ENCODE results near the gene SPRR2F.

SPRR2F gene

DNA sequence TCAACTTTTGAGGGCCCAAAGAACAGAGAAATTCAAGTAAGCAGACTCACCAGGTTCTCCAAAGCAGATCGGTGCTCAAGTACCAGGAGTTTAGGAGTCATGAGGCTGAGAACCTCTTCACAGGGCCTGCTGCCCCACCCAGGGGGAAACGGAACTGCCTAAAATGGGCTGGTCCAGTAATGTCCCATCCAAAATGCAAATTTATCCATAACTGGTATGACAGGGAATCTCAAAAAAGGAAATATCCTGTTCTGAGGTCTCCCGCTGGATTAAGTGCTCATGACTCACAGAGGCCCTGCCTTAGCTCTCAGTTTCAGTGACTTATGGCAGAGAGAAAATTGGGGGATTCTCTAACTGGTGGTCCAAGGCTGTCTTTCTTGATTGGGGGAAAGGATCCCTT is 28.1 kb upstream of the SPRR2F start:
- DNase-seq (ENCODE audit: low spot score): no peak
- Histone ChIP-seq H3K27me3 (ENCODE audit: control insufficient read depth in 3 of 3, insufficient read depth in 3 of 3, low read depth in 1 of 3, low read length in 3 of 3) (peaks cover 0 to 5% (median 0%) of the 10 kb centered on the region in 3 experiments), H2BK120ac (ENCODE audit: low read depth, low read length) (no peak overlapping the region), H3K23ac (ENCODE audit: low read depth, low read length, poor library complexity) (no peak overlapping the region), H3K4me2 (ENCODE audit: insufficient read depth, low read length, poor library complexity, severe bottlenecking) (no peak overlapping the region), H2BK5ac (ENCODE audit: low read length) (no peak overlapping the region), H2AFZ (ENCODE audit: low read length) (no peak overlapping the region), H2BK12ac (ENCODE audit: low read length) (no peak overlapping the region), H3K36me3 (replicated peaks in 1 of 2; ENCODE audit: control insufficient read depth in 2 of 2, insufficient read depth in 2 of 2, low read length in 2 of 2) (no peaks in the 10 kb centered on the region), H4K91ac (ENCODE audit: low read depth, low read length, poor library complexity) (no peak overlapping the region), H4K8ac (ENCODE audit: low read depth, low read length) (no peak overlapping the region), H2BK15ac (ENCODE audit: low read length) (no peak overlapping the region), H3K79me1 (ENCODE audit: low read depth, low read length) (no peaks in the 10 kb centered on the region), H3K4me3 (ENCODE audit: low read length in 2 of 2) (no peak overlapping the region), H3K4ac (ENCODE audit: low read length) (no peak overlapping the region), H3K4me1 (ENCODE audit: control insufficient read depth in 2 of 2, insufficient read depth in 1 of 2, low read depth in 1 of 2, low read length in 2 of 2) (no peaks in the 10 kb centered on the region), H3K18ac (ENCODE audit: low read length) (no peak overlapping the region), H3K27ac (replicated peaks; ENCODE audit: low read length) (no peak overlapping the region), H2AK5ac (ENCODE audit: low read depth, low read length) (no peak overlapping the region), H3K14ac (ENCODE audit: low read length) (no peak overlapping the region), H3K9me3 (replicated peaks in 1 of 2; ENCODE audit: control insufficient read depth in 2 of 2, insufficient read depth in 1 of 2, low read depth in 1 of 2, low read length in 2 of 2) (no peaks in the 10 kb centered on the region), H3K9ac (ENCODE audit: low read depth, low read length, poor library complexity) (no peak overlapping the region)
- WGBS, 2 donors (ENCODE audit: extremely low coverage in 2 of 2, insufficient read length in 2 of 2, insufficient replicate concordance in 1 of 2): no CpG with 5 or more reads among the region's 3 CpGs

DNA sequence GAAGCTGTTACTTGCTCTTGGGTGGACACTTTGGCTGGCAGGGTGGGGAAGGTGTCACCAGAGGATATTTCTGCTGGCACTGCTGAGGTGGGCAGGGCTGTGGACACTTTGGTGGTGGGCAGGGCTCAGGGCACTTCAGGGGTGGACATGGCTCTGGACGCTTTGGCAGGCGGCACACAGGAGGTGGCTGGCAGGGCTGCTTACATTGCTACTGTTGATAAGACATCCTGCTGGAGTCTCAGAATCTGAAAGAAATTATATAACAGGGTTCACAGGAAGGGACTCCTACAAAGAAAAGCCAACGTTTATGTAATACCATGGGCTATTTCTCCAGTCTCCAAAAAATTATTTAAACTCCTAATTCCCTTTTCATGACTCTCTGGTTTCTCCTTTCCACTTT is 27.2 kb upstream of the SPRR2F start:
- no peak overlapping the region for H3K4ac ChIP-seq (ENCODE audit: low read length)
- H2AK5ac ChIP-seq (ENCODE audit: low read depth, low read length): no peak overlapping the region
- H4K91ac ChIP-seq (ENCODE audit: low read depth, low read length, poor library complexity): no peak overlapping the region
- H3K36me3 ChIP-seq (replicated peaks in 1 of 2; ENCODE audit: control insufficient read depth in 2 of 2, insufficient read depth in 2 of 2, low read length in 2 of 2): no peaks in the 10 kb centered on the region
- no peak overlapping the region for H2AFZ ChIP-seq (ENCODE audit: low read length)
- DNase-seq (ENCODE audit: low spot score): no peak
- no peak overlapping the region for H3K4me3 ChIP-seq (ENCODE audit: low read length in 2 of 2)
- peaks cover 0 to 5% (median 0%) of the 10 kb centered on the region in 3 experiments for H3K27me3 ChIP-seq (ENCODE audit: control insufficient read depth in 3 of 3, insufficient read depth in 3 of 3, low read depth in 1 of 3, low read length in 3 of 3)
- H3K4me1 ChIP-seq (ENCODE audit: control insufficient read depth in 2 of 2, insufficient read depth in 1 of 2, low read depth in 1 of 2, low read length in 2 of 2): no peaks in the 10 kb centered on the region
- H3K4me2 ChIP-seq (ENCODE audit: insufficient read depth, low read length, poor library complexity, severe bottlenecking): no peak overlapping the region
- no peak overlapping the region for H3K27ac ChIP-seq (replicated peaks; ENCODE audit: low read length)
- H3K23ac ChIP-seq (ENCODE audit: low read depth, low read length, poor library complexity): no peak overlapping the region
- H2BK15ac ChIP-seq (ENCODE audit: low read length): no peak overlapping the region
- no peaks in the 10 kb centered on the region for H3K79me1 ChIP-seq (ENCODE audit: low read depth, low read length)
- H3K9ac ChIP-seq (ENCODE audit: low read depth, low read length, poor library complexity): no peak overlapping the region
- H3K14ac ChIP-seq (ENCODE audit: low read length): no peak overlapping the region
- H2BK120ac ChIP-seq (ENCODE audit: low read depth, low read length): no peak overlapping the region
- H2BK12ac ChIP-seq (ENCODE audit: low read length): no peak overlapping the region
- no peak overlapping the region for H2BK5ac ChIP-seq (ENCODE audit: low read length)
- H3K9me3 ChIP-seq (replicated peaks in 1 of 2; ENCODE audit: control insufficient read depth in 2 of 2, insufficient read depth in 1 of 2, low read depth in 1 of 2, low read length in 2 of 2): no peaks in the 10 kb centered on the region
- no CpG with 5 or more reads among the region's 3 CpGs for WGBS, 2 donors (ENCODE audit: extremely low coverage in 2 of 2, insufficient read length in 2 of 2, insufficient replicate concordance in 1 of 2)
- H3K18ac ChIP-seq (ENCODE audit: low read length): no peak overlapping the region
- no peak overlapping the region for H4K8ac ChIP-seq (ENCODE audit: low read depth, low read length)

DNA sequence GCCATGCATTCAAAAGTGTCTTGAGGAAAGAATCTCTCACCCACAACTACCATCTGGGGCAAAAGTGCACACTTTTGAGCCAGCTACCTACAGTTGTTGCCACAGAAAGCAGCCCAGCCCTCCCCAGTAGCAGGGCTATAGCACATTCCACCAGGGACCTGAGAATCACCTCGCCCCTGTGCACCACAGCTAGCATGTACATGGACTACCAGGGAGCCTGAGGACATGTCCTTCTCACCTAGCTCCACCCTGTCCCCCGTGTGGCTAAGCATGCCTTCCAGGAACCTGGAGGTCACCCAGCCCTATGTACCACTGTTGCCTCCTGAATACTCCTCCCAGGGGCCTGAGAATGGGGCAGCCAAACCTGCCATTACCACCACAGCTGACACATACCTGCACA is 20.4 kb upstream of the SPRR2F start:
- Histone ChIP-seq H3K4ac (ENCODE audit: low read length) (no peak overlapping the region), H3K79me1 (ENCODE audit: low read depth, low read length) (no peaks in the 10 kb centered on the region), H3K27me3 (ENCODE audit: control insufficient read depth in 3 of 3, insufficient read depth in 3 of 3, low read depth in 1 of 3, low read length in 3 of 3) (no peaks in the 10 kb centered on the region), H2AK5ac (ENCODE audit: low read depth, low read length) (peak overlapping the region; percentile 66), H3K4me1 (ENCODE audit: control insufficient read depth in 2 of 2, insufficient read depth in 1 of 2, low read depth in 1 of 2, low read length in 2 of 2) (no peaks in the 10 kb centered on the region), H3K27ac (replicated peaks; ENCODE audit: low read length) (no peak overlapping the region), H4K91ac (ENCODE audit: low read depth, low read length, poor library complexity) (no peak overlapping the region), H4K8ac (ENCODE audit: low read depth, low read length) (no peak overlapping the region), H3K4me3 (ENCODE audit: low read length in 2 of 2) (no peak overlapping the region), H2AFZ (ENCODE audit: low read length) (no peak overlapping the region), H3K36me3 (replicated peaks in 1 of 2; ENCODE audit: control insufficient read depth in 2 of 2, insufficient read depth in 2 of 2, low read length in 2 of 2) (no peaks in the 10 kb centered on the region), H2BK12ac (ENCODE audit: low read length) (no peak overlapping the region), H2BK5ac (ENCODE audit: low read length) (no peak overlapping the region), H3K23ac (ENCODE audit: low read depth, low read length, poor library complexity) (peak overlapping the region; percentile 9), H2BK15ac (ENCODE audit: low read length) (no peak overlapping the region), H3K14ac (ENCODE audit: low read length) (no peak overlapping the region), H3K9ac (ENCODE audit: low read depth, low read length, poor library complexity) (no peak overlapping the region), H3K4me2 (ENCODE audit: insufficient read depth, low read length, poor library complexity, severe bottlenecking) (no peak overlapping the region), H3K9me3 (replicated peaks in 1 of 2; ENCODE audit: control insufficient read depth in 2 of 2, insufficient read depth in 1 of 2, low read depth in 1 of 2, low read length in 2 of 2) (no peaks in the 10 kb centered on the region), H3K18ac (ENCODE audit: low read length) (no peak overlapping the region), H2BK120ac (ENCODE audit: low read depth, low read length) (no peak overlapping the region)
- no peak for DNase-seq (ENCODE audit: low spot score)
- WGBS, 2 donors (ENCODE audit: extremely low coverage in 2 of 2, insufficient read length in 2 of 2, insufficient replicate concordance in 1 of 2): no CpG with 5 or more reads among the region's 2 CpGs

DNA sequence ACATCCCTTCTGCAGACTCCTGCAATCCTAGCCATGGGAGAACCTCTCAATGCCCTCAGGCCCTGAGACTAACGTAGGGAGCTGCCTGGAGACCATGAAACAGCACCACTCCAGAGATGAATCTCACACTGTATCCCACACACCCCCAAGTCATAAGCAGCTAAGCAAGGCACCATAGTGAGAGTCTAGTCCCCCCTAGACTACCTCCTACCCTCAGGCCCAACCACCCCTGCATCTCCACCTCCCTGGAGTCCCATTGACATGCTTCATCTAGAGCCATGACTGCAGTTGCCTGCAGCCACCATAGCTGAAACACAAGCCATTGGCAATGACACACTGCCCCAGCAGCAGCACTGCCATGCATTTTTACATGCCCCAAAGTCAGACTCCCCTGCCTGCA is 20.0 kb upstream of the SPRR2F start:
- H3K27me3 ChIP-seq (ENCODE audit: control insufficient read depth in 3 of 3, insufficient read depth in 3 of 3, low read depth in 1 of 3, low read length in 3 of 3): no peaks in the 10 kb centered on the region
- H2AFZ ChIP-seq (ENCODE audit: low read length): no peak overlapping the region
- H2BK12ac ChIP-seq (ENCODE audit: low read length): no peak overlapping the region
- no peak overlapping the region for H3K9ac ChIP-seq (ENCODE audit: low read depth, low read length, poor library complexity)
- H3K18ac ChIP-seq (ENCODE audit: low read length): no peak overlapping the region
- no peak overlapping the region for H3K14ac ChIP-seq (ENCODE audit: low read length)
- no CpG with 5 or more reads among the region's 1 CpG for WGBS, 2 donors (ENCODE audit: extremely low coverage in 2 of 2, insufficient read length in 2 of 2, insufficient replicate concordance in 1 of 2)
- H3K36me3 ChIP-seq (replicated peaks in 1 of 2; ENCODE audit: control insufficient read depth in 2 of 2, insufficient read depth in 2 of 2, low read length in 2 of 2): no peaks in the 10 kb centered on the region
- no peaks in the 10 kb centered on the region for H3K4me1 ChIP-seq (ENCODE audit: control insufficient read depth in 2 of 2, insufficient read depth in 1 of 2, low read depth in 1 of 2, low read length in 2 of 2)
- H2BK120ac ChIP-seq (ENCODE audit: low read depth, low read length): no peak overlapping the region
- H4K8ac ChIP-seq (ENCODE audit: low read depth, low read length): no peak overlapping the region
- no peak for DNase-seq (ENCODE audit: low spot score)
- no peak overlapping the region for H3K4me3 ChIP-seq (ENCODE audit: low read length in 2 of 2)
- H3K4me2 ChIP-seq (ENCODE audit: insufficient read depth, low read length, poor library complexity, severe bottlenecking): no peak overlapping the region
- H3K79me1 ChIP-seq (ENCODE audit: low read depth, low read length): no peaks in the 10 kb centered on the region
- H3K23ac ChIP-seq (ENCODE audit: low read depth, low read length, poor library complexity): no peak overlapping the region
- no peak overlapping the region for H2BK5ac ChIP-seq (ENCODE audit: low read length)
- no peaks in the 10 kb centered on the region for H3K9me3 ChIP-seq (replicated peaks in 1 of 2; ENCODE audit: control insufficient read depth in 2 of 2, insufficient read depth in 1 of 2, low read depth in 1 of 2, low read length in 2 of 2)
- H4K91ac ChIP-seq (ENCODE audit: low read depth, low read length, poor library complexity): no peak overlapping the region
- H3K4ac ChIP-seq (ENCODE audit: low read length): no peak overlapping the region
- H2AK5ac ChIP-seq (ENCODE audit: low read depth, low read length): no peak overlapping the region
- H2BK15ac ChIP-seq (ENCODE audit: low read length): no peak overlapping the region
- H3K27ac ChIP-seq (replicated peaks; ENCODE audit: low read length): no peak overlapping the region
